GM12878 (cell line): ENCODE data around the gene USP12. TPM values are rescaled to one million over a fixed set of nuclear protein-coding genes. Genes with fewer than 3 reads are reported as not detected.

Experiments used
- ATAC-seq: fragments of 200-7000 bp; cut with Tn5 transposase; 3 replicates; pipeline ENCODE4 v1.9.1; 2020; ENCODE audit warnings: mild to moderate bottlenecking, moderate library complexity
- BruUV-seq: library from RNA; stranded (reverse); fragments of 400-500 nt; replicated peaks from 2 replicates; lab custom pipeline; 2021; lab: Mats Ljungman, UMichigan
- CTCF ChIA-PET: fragments of 300-600 bp; sonication (Branson Sonifier 250); formaldehyde crosslinking; extraction: SDS; loops from one replicate; lab custom pipeline; 2021; ENCODE audit warnings: inconsistent platforms; lab: Yijun Ruan, JAX
- POLR2A ChIA-PET: fragments of 350-600 bp; formaldehyde crosslinking; extraction: SDS; loops from one replicate; lab custom pipeline; 2021; ENCODE audit warnings: inconsistent platforms; lab: Charles Lee
- RAD21 ChIA-PET: fragments of 300-600 bp; sonication (Branson Sonifier 250); formaldehyde crosslinking; loops from one replicate; lab custom pipeline; 2023; ENCODE audit warnings: antibody characterized with exemption; ENCODE audit not compliant: unreplicated experiment; lab: Charles Lee
- SMC1A ChIA-PET: fragments of 300-600 bp; sonication (Branson Sonifier 250); formaldehyde crosslinking; loops from one replicate; lab custom pipeline; 2023; ENCODE audit not compliant: unreplicated experiment, uncharacterized antibody; lab: Charles Lee
- DNase-seq: peaks from one replicate; pipeline ENCODE4 v3.0.0-alpha.2; 2011; ENCODE audit warnings: low read depth, low spot score
- FAIRE-seq: peaks from 3 replicates; lab custom pipeline; 2011; peaks lifted over from hg19 to GRCh38; lab: Jason Lieb, UNC
- H2AFZ ChIP-seq: 2 replicates; pipeline ENCODE4 v1.6.0; 2011; ENCODE audit warnings: low read depth, low read length, control low read depth; ENCODE audit not compliant: control insufficient read depth
- H3K27ac ChIP-seq: 2 replicates; pipeline ENCODE4 v1.5.1; 2011; ENCODE audit warnings: control low read depth; ENCODE audit not compliant: control insufficient read depth, insufficient read depth
- H3K27me3 ChIP-seq, 2 experiments: replicated peaks in 1 of 2; 2 replicates each; pipeline versions ENCODE4 v1.6.0 to v1.6.1; 2011; ENCODE audit warnings: low read length in 1 of 2; ENCODE audit not compliant: control insufficient read depth in 2 of 2, insufficient read depth in 2 of 2
- H3K36me3 ChIP-seq, 2 experiments: 2 replicates each; pipeline ENCODE4 v1.5.1; 2011; ENCODE audit warnings: low read length in 1 of 2; ENCODE audit not compliant: control insufficient read depth in 2 of 2, insufficient read depth in 2 of 2
- H3K4me1 ChIP-seq: 2 replicates; pipeline ENCODE4 v1.6.1; 2011; ENCODE audit warnings: mild to moderate bottlenecking, low read length, moderate library complexity, mixed read lengths; ENCODE audit not compliant: control insufficient read depth, insufficient read depth
- H3K4me2 ChIP-seq: 2 replicates; pipeline ENCODE4 v1.6.0; 2011; ENCODE audit warnings: control low read depth; ENCODE audit not compliant: control insufficient read depth, insufficient read depth
- H3K4me3 ChIP-seq: fragments of 200-600 bp; sonication (generic); 2 replicates; pipeline ENCODE4 v1.5.1; 2016
- H3K79me2 ChIP-seq: 2 replicates; pipeline ENCODE4 v1.6.0; 2011; ENCODE audit warnings: low read length; ENCODE audit not compliant: control insufficient read depth, insufficient read depth
- H3K9ac ChIP-seq: 2 replicates; pipeline ENCODE4 v1.8.0; 2011; ENCODE audit warnings: low read length, control low read depth, mixed read lengths; ENCODE audit not compliant: control insufficient read depth, insufficient read depth
- H3K9me3 ChIP-seq: replicated peaks from 3 replicates; pipeline ENCODE4 v1.5.1; 2011; ENCODE audit warnings: mild to moderate bottlenecking, low read length; ENCODE audit not compliant: control insufficient read depth, insufficient read depth
- H4K20me1 ChIP-seq: 2 replicates; pipeline ENCODE4 v1.6.0; 2011; ENCODE audit not compliant: control insufficient read depth, insufficient read depth
- ATF7 ChIP-seq: fragments of 450-650 bp; IDR thresholded peaks from 2 replicates; pipeline ENCODE4 v1.6.1; 2016; ENCODE audit warnings: low read depth, mild to moderate bottlenecking
- CBX3 ChIP-seq: fragments of 200-600 bp; sonication (generic); IDR thresholded peaks from 2 replicates; pipeline ENCODE4 v1.6.1; 2016; ENCODE audit warnings: low read depth, borderline replicate concordance
- ETV6 ChIP-seq, 2 experiments: fragments of 450-650 bp in 1 of 2; IDR thresholded peaks in 1 of 2; conservative IDR thresholded peaks in 1 of 2; 2 replicates each; pipeline ENCODE4 v1.6.1; 2014; ENCODE audit warnings: antibody characterized with exemption in 1 of 2, borderline replicate concordance in 1 of 2, low read depth in 1 of 2, mild to moderate bottlenecking in 1 of 2, moderate library complexity in 1 of 2
- LARP7 ChIP-seq: fragments of 450-650 bp; IDR thresholded peaks from 2 replicates; pipeline ENCODE4 v1.6.1; 2017; ENCODE audit warnings: mild to moderate bottlenecking
- MTA2 ChIP-seq: fragments of 450-650 bp; IDR thresholded peaks from 2 replicates; pipeline ENCODE4 v1.6.1; 2016; ENCODE audit warnings: low read depth, mild to moderate bottlenecking, moderate library complexity
- NBN ChIP-seq: fragments of 450-650 bp; IDR thresholded peaks from 2 replicates; pipeline ENCODE4 v1.6.1; 2016
- NFXL1 ChIP-seq: fragments of 450-650 bp; IDR thresholded peaks from 2 replicates; pipeline ENCODE4 v1.6.1; 2017; ENCODE audit warnings: antibody characterized with exemption, mild to moderate bottlenecking, borderline replicate concordance
- PML ChIP-seq: IDR thresholded peaks from 2 replicates; pipeline ENCODE4 v1.6.1; 2012; ENCODE audit warnings: low read length, inconsistent platforms
- POLR2A ChIP-seq: IDR thresholded peaks from 2 replicates; pipeline ENCODE4 v1.6.1; 2011; ENCODE audit warnings: low read depth, mild to moderate bottlenecking, low read length
- POU2F2 ChIP-seq: IDR thresholded peaks from 3 replicates; pipeline ENCODE4 v1.6.1; 2011; ENCODE audit warnings: low read depth, mild to moderate bottlenecking, low read length, borderline replicate concordance
- RUNX3 ChIP-seq: IDR thresholded peaks from 2 replicates; pipeline ENCODE4 v1.6.1; 2012; ENCODE audit warnings: low read length, inconsistent platforms
- SPI1 ChIP-seq: IDR thresholded peaks from 2 replicates; pipeline ENCODE4 v1.6.1; 2011; ENCODE audit warnings: low read depth, mild to moderate bottlenecking, low read length, moderate library complexity, borderline replicate concordance; ENCODE audit not compliant: insufficient read depth
- SREBF1 ChIP-seq: IDR thresholded peaks from 2 replicates; pipeline ENCODE4 v1.6.1; 2012; ENCODE audit warnings: mild to moderate bottlenecking, low read length
- SUZ12 ChIP-seq: fragments of 200-600 bp; sonication (generic); IDR thresholded peaks from one replicate; pipeline ENCODE4 v1.6.1; 2018; ENCODE audit warnings: antibody characterized with exemption, mild to moderate bottlenecking; ENCODE audit not compliant: unreplicated experiment
- ZNF24 ChIP-seq: fragments of 450-650 bp; IDR thresholded peaks from 2 replicates; pipeline ENCODE4 v1.6.1; 2017; ENCODE audit warnings: antibody characterized with exemption, mild to moderate bottlenecking
- ZSCAN29 ChIP-seq: fragments of 450-650 bp; IDR thresholded peaks from 2 replicates; pipeline ENCODE4 v1.6.1; 2017; ENCODE audit warnings: mild to moderate bottlenecking, moderate library complexity
- WGBS: methylation state at CpG from one replicate; pipeline ENCODE4 v1.1.6; 2016; ENCODE audit warnings: low lambda C conversion rate; ENCODE audit not compliant: insufficient replicate concordance, insufficient coverage; ENCODE audit errors: missing lambda C conversion rate; 5-methylcytosine and 5-hydroxymethylcytosine counted together
- in situ Hi-C: fragments of 300-500 bp; cut with MboI; formaldehyde crosslinking; loops from 9 replicates; pipeline ENCODE4 v1.14.3; 2018; ENCODE audit warnings: mixed read lengths
- intact Hi-C: fragments of 100-400 bp; cut with micrococcal nuclease; formaldehyde crosslinking; loops from one replicate; pipeline ENCODE4 v1.14.2; 2022; ENCODE audit not compliant: unreplicated experiment
- polyA plus RNA-seq, 11 experiments: library from polyadenylated mRNA; depleted of rRNA in 4 of 11; unstranded in 6 of 11; stranded (reverse) in 5 of 11; fragments of >200 nt; fragmentation: Nextera tagmentation in 4 of 11; fragmentation: Illumina TruSeq in 1 of 11; extraction: Ambion mirVana in 4 of 11; extraction: Trizol in 1 of 11; gene quantifications; 1 replicate in 1 of 11; 2 replicates in 10 of 11; pipeline versions ENCODE4 v1.2.1 to v1.2.3, GENCODE V29; 2011 to 2016; ENCODE audit warnings: inconsistent platforms in 2 of 11, missing spikeins in 2 of 11, low read depth in 1 of 11
- total RNA-seq, 4 experiments: library from RNA; depleted of rRNA in 3 of 4; stranded (reverse); fragments of >200 nt in 3 of 4; fragmentation: Illumina TruSeq in 1 of 4; extraction: Trizol in 1 of 4; gene quantifications; 2 replicates each; pipeline versions ENCODE4 v1.2.1 to v1.2.3, GENCODE V29; 2013 to 2021
- TF ChIP-seq, protein P1 (sequence below): fragments of 450-650 bp; IDR thresholded peaks from 2 replicates; pipeline ENCODE4 v1.6.1; 2016; ENCODE audit warnings: mild to moderate bottlenecking, moderate library complexity, borderline replicate concordance
- TF ChIP-seq, protein P2 (sequence below): IDR thresholded peaks from 2 replicates; pipeline ENCODE4 v1.6.1; 2012; ENCODE audit warnings: low read depth, low read length, improper control_type of control experiment
- TF ChIP-seq, protein P3 (sequence below): fragments of 450-650 bp; IDR thresholded peaks from 2 replicates; pipeline ENCODE4 v1.6.1; 2016; ENCODE audit warnings: mild to moderate bottlenecking

Gene USP12
- total and polyA plus RNA-seq, 10 of the 15 experiments (the other 5 are each of a cell fraction or from before 2014, with no cell fraction given), result 3.5 to 32.2 (median 24.6) TPM

DNA sequence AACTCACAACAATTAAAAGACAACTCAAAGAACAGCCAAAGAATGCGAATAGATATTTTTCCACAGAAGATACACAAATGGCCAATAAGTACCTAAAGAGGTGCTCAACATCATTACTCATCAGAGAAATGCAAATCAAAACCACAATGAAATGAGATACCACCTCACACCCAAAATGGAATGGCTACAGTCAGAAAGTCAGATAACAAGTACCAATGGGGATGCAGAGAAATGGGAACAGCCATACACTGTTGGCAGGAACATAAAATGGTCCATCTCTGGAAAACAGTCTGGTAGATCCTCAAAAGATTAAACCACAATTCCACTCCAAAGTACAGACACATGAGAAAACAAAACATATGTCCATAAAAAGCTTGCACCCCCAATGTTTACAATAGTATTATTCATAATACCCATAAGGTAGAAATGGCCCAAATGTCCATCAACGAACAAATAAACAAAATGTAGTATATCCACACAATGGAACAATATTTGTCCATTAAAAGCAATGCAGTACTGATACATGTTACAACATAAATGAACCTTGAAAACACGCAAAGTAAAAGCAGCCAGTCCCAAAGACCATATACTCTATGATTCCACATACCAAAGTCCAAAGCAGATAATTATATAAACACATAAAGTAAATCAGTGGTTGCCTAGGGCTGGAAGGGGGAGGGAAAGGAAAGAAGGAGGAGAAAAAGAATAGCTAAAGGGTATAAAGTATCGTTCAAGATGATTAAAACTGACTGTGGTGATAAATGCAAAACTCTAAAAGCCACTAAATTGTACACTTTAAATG, 19.6 kb downstream of the USP12 start:
- WGBS, result 5% methylated on average over 4 of the region's 4 CpGs
- intact Hi-C loops, result no loop called here
- H3K27ac ChIP-seq, result no peak overlapping the region
- ChIA-PET SMC1A (interaction anchor here (0.6 to 12.4 kb wide), 5 partner anchors 13 to 101 kb away, joined by 3 to 169 read pairs (median 4); no protein-coding TSS in a partner anchor), POLR2A (interaction anchor here (1.0 to 1.6 kb wide), 4 partner anchors 10 to 23 kb away, joined by 3 to 4 read pairs (median 4); no protein-coding TSS in a partner anchor), CTCF (interaction anchor here (2.0 kb wide), 1 partner anchor 11 kb away, joined by 6 read pairs; no protein-coding TSS in a partner anchor), RAD21 (interaction anchor here (1.0 to 1.6 kb wide), 4 partner anchors 10 to 18 kb away, joined by 3 to 11 read pairs (median 4); no protein-coding TSS in a partner anchor)
- ATAC-seq (peak; percentile 63), DNase-seq (no peak), FAIRE-seq (no peak)
- H3K9me3 ChIP-seq, result peaks cover 2% of the 10 kb centered on the region
- in situ Hi-C loops, result no loop called here
- H2AFZ ChIP-seq, result no peak overlapping the region
- H3K4me1 ChIP-seq, result peaks cover 22% of the 10 kb centered on the region; the same call in 1 of the 2 replicates
- no peak overlapping the region for H3K9ac ChIP-seq
- H3K4me2 ChIP-seq, result peak overlapping the region; percentile 34
- BruUV-seq, result no TSS peak
- peaks cover 78% of the 10 kb centered on the region for H3K79me2 ChIP-seq
- H3K4me3 ChIP-seq, result no peak overlapping the region
- no peaks in the 10 kb centered on the region for H3K36me3 ChIP-seq
- no peaks in the 10 kb centered on the region for H3K27me3 ChIP-seq
- no peaks in the 10 kb centered on the region for H4K20me1 ChIP-seq
- 0 out of 2 replicates have a peak, but pooled peaks have one; percentile 8 for TF ChIP-seq MTA2
- TF ChIP-seq NFXL1, result no peak
- TF ChIP-seq SREBF1, result no peak
- TF ChIP-seq NBN, result 0 out of 2 replicates have a peak, but pooled peaks have one; percentile 22
- no peak for TF ChIP-seq ETV6 (conservative IDR thresholded peaks at IDR 0.05 in 1 of 2, IDR thresholded peaks at IDR 0.05 in 1 of 2; ENCODE audit: borderline replicate concordance in 1 of 2, low read depth in 1 of 2)
- no peak for TF ChIP-seq POLR2A
- TF ChIP-seq RUNX3, result peak; percentile 85
- TF ChIP-seq, protein P1, sequence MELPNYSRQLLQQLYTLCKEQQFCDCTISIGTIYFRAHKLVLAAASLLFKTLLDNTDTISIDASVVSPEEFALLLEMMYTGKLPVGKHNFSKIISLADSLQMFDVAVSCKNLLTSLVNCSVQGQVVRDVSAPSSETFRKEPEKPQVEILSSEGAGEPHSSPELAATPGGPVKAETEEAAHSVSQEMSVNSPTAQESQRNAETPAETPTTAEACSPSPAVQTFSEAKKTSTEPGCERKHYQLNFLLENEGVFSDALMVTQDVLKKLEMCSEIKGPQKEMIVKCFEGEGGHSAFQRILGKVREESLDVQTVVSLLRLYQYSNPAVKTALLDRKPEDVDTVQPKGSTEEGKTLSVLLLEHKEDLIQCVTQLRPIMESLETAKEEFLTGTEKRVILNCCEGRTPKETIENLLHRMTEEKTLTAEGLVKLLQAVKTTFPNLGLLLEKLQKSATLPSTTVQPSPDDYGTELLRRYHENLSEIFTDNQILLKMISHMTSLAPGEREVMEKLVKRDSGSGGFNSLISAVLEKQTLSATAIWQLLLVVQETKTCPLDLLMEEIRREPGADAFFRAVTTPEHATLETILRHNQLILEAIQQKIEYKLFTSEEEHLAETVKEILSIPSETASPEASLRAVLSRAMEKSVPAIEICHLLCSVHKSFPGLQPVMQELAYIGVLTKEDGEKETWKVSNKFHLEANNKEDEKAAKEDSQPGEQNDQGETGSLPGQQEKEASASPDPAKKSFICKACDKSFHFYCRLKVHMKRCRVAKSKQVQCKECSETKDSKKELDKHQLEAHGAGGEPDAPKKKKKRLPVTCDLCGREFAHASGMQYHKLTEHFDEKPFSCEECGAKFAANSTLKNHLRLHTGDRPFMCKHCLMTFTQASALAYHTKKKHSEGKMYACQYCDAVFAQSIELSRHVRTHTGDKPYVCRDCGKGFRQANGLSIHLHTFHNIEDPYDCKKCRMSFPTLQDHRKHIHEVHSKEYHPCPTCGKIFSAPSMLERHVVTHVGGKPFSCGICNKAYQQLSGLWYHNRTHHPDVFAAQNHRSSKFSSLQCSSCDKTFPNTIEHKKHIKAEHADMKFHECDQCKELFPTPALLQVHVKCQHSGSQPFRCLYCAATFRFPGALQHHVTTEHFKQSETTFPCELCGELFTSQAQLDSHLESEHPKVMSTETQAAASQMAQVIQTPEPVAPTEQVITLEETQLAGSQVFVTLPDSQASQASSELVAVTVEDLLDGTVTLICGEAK, result no peak
- TF ChIP-seq SUZ12, result no peak
- TF ChIP-seq, protein P2, sequence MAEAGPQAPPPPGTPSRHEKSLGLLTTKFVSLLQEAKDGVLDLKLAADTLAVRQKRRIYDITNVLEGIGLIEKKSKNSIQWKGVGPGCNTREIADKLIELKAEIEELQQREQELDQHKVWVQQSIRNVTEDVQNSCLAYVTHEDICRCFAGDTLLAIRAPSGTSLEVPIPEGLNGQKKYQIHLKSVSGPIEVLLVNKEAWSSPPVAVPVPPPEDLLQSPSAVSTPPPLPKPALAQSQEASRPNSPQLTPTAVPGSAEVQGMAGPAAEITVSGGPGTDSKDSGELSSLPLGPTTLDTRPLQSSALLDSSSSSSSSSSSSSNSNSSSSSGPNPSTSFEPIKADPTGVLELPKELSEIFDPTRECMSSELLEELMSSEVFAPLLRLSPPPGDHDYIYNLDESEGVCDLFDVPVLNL, result no peak
- no peak for TF ChIP-seq PML
- peak; percentile 77; the same call in 1 of the 3 replicates for TF ChIP-seq POU2F2
- no peak for TF ChIP-seq ZNF24
- no peak for TF ChIP-seq CBX3
- TF ChIP-seq ZSCAN29, result no peak
- no peak for TF ChIP-seq SPI1
- TF ChIP-seq, protein P3, sequence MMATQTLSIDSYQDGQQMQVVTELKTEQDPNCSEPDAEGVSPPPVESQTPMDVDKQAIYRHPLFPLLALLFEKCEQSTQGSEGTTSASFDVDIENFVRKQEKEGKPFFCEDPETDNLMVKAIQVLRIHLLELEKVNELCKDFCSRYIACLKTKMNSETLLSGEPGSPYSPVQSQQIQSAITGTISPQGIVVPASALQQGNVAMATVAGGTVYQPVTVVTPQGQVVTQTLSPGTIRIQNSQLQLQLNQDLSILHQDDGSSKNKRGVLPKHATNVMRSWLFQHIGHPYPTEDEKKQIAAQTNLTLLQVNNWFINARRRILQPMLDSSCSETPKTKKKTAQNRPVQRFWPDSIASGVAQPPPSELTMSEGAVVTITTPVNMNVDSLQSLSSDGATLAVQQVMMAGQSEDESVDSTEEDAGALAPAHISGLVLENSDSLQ, result no peak
- no peak for TF ChIP-seq LARP7
- peak; percentile 70; the same call in 1 of the 2 replicates for TF ChIP-seq ATF7
